Glutamatergic neuron (in vitro differentiated cells): Measurements from ENCODE around the gene DHRS4L2. TPM values are rescaled to one million over a fixed set of nuclear protein-coding genes. Genes with fewer than 3 reads are reported as not detected.
"Not testable (repeated sequence)": the region's sequence is repeated elsewhere in the genome, so short reads cannot be mapped to it uniquely, and the experiment has no call there.

Source experiments
- DNase-seq: peaks from one replicate; pipeline ENCODE4 v3.0.0; 2022
- H3K27ac Mint-ChIP-seq: one replicate; pipeline ENCODE4 v1.8.0; 2020; ENCODE audit warnings: mild to moderate bottlenecking, mixed read lengths, inconsistent platforms; ENCODE audit not compliant: unreplicated experiment
- H3K27me3 Mint-ChIP-seq: one replicate; pipeline ENCODE4 v1.8.0; 2020; ENCODE audit warnings: mild to moderate bottlenecking, moderate library complexity, mixed read lengths, inconsistent platforms; ENCODE audit not compliant: unreplicated experiment
- H3K36me3 Mint-ChIP-seq: one replicate; pipeline ENCODE4 v1.8.0; 2020; ENCODE audit warnings: mild to moderate bottlenecking, mixed read lengths, inconsistent platforms; ENCODE audit not compliant: unreplicated experiment
- H3K4me1 Mint-ChIP-seq: one replicate; pipeline ENCODE4 v1.8.0; 2020; ENCODE audit warnings: mild to moderate bottlenecking, low read depth, mixed read lengths, inconsistent platforms; ENCODE audit not compliant: unreplicated experiment
- H3K4me3 Mint-ChIP-seq: one replicate; pipeline ENCODE4 v1.8.0; 2020; ENCODE audit warnings: mild to moderate bottlenecking, mixed read lengths, inconsistent platforms; ENCODE audit not compliant: unreplicated experiment
- H3K9me3 Mint-ChIP-seq: one replicate; pipeline ENCODE4 v1.8.0; 2020; ENCODE audit warnings: mild to moderate bottlenecking, moderate library complexity, mixed read lengths, inconsistent platforms; ENCODE audit not compliant: unreplicated experiment
- CTCF ChIP-seq: fragments of 200-600 bp; sonication (generic); IDR thresholded peaks from one replicate; pipeline ENCODE4 v1.5.0; 2021; ENCODE audit not compliant: partially characterized antibody, unreplicated experiment
- total RNA-seq: library from RNA; stranded (reverse); fragmentation: NEBNext Ultra II Directional; extraction: Animal tissue kit (Norgen Biotek cat#: 25700); gene quantifications from one replicate; pipeline ENCODE4 v1.2.1, GENCODE V29; 2021; ENCODE audit not compliant: unreplicated experiment

DHRS4L2 gene
- total RNA-seq, 1 donor from 2014 or later = 10.4 TPM

GRCh38 chr14:24036169-24036962 lies 47.6 kb downstream of the DHRS4L2 start:
- peak overlapping the region; percentile 88 for H3K27ac Mint-ChIP-seq
- H3K4me1 Mint-ChIP-seq = peaks cover 4% of the 10 kb centered on the region
- DNase-seq = peak; percentile 83
- peak overlapping the region; percentile 92 for H3K4me3 Mint-ChIP-seq
- peaks cover 7% of the 10 kb centered on the region for H3K9me3 Mint-ChIP-seq
- peak; percentile 60 for TF ChIP-seq CTCF
- H3K36me3 Mint-ChIP-seq = no peaks in the 10 kb centered on the region
- H3K27me3 Mint-ChIP-seq = peaks cover 15% of the 10 kb centered on the region

DNA sequence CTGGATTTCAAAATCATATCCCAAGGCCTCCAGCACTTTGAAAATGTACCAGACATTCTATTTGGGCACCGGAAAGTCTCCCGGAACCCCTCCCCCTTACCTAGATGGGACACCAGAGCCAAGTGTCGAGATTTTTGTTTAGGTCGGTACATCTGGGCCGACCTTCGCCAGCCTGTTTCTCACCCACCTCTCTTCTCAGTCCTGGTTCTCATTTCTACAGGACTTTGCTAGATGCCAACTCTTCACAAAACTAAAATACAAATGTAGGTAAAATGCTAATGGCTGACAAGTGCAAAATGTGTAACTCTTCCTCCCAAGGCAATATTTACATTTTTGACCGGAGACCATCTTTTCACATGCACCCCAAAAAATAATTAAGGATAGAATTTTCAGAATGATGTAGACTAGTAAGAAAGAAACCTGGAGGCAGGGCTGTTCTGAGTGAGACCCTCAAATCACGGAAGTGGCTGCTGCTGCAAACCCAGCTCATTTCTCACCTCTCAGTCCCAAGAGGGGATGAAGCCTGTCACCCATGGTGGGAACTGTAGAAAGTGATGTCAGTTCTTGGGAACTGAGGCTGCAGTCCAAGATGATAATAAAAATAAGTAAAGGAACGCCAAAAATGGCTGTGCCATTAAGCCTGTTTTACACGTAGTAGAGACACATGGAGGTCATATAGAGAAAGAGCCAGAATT lies 48.4 kb downstream of the DHRS4L2 start:
- Mint-ChIP-seq H3K27ac (peak overlapping the region; percentile 88), H3K27me3 (peaks cover 15% of the 10 kb centered on the region), H3K4me3 (peak overlapping the region; percentile 92)
- not testable (repeated sequence) for DNase-seq, H3K36me3 Mint-ChIP-seq, H3K9me3 Mint-ChIP-seq, H3K4me1 Mint-ChIP-seq

DNA sequence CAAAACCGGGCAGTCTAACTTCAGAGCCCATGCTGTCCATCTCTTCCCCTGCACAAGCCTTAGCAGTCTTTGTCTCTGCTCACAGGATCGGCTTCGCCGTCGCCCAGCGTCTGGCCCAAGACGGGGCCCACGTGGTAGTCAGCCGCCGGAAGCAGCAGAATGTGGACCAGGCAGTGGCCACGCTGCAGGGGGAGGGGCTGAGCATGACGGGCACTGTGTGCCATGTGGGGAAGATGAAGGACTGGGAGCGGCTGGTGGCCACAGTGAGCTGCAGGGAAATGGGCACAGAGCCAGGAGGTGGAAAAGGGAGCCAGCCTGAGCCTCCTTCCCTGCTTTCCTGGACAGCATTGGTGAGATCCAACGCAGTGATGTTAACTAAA lies 48.9 kb downstream of the DHRS4L2 start:
- no peak overlapping the region for H3K27ac Mint-ChIP-seq
- H3K4me1 Mint-ChIP-seq = peaks cover 5% of the 10 kb centered on the region
- TF ChIP-seq CTCF = no peak
- H3K9me3 Mint-ChIP-seq = peaks cover 7% of the 10 kb centered on the region
- DNase-seq = no peak
- H3K27me3 Mint-ChIP-seq = peaks cover 15% of the 10 kb centered on the region
- H3K4me3 Mint-ChIP-seq = no peak overlapping the region
- H3K36me3 Mint-ChIP-seq = no peaks in the 10 kb centered on the region

DNA sequence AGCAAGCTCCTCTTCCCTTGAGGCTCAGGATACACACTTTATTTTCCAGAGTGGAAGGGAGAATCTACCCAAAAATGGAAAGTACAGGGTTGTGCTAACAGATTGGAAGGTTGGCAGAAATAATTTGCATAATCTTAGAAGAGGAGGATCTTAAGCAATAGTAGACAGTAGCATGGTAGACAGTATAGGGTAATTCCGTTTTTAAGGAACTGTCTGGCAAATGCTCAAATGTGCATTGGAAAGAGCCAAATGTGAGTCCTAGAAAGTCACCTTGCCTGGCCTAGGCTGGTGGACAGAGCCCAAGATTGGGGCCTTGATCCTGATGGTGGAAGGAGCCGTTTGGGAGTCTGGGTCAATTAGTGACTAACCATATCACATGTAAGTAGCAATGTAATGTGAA lies 50.0 kb downstream of the DHRS4L2 start:
- no peak overlapping the region for H3K27ac Mint-ChIP-seq
- H3K9me3 Mint-ChIP-seq = peaks cover 7% of the 10 kb centered on the region
- DNase-seq = no peak
- peaks cover 15% of the 10 kb centered on the region for H3K27me3 Mint-ChIP-seq
- no peak for TF ChIP-seq CTCF
- no peak overlapping the region for H3K4me3 Mint-ChIP-seq
- H3K36me3 Mint-ChIP-seq = no peaks in the 10 kb centered on the region
- H3K4me1 Mint-ChIP-seq = peaks cover 8% of the 10 kb centered on the region

DNA sequence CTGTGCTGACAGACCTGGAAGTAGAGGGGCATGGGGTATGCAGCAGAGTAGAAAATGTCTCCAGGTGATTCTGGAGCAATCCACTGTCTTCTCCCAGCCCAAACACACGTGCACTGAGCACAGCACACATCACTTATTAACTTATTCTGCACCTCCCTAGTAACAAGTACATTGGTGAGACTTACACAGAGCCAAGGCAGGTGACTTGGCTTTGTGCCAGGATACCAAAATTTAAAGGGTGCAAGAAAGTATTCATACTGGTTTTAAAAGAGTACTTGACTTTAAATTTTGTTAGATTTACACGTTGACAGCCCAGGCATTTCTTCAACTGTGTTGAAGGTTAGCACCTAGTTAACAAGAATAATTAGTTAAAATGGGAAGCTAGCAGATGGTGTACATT lies 52.0 kb downstream of the DHRS4L2 start:
- H3K9me3 Mint-ChIP-seq = peaks cover 5% of the 10 kb centered on the region

More for the DNA sequence above, 52.0 kb downstream of the DHRS4L2 start:
- no peak overlapping the region for H3K27ac Mint-ChIP-seq
- DNase-seq = no peak
- H3K36me3 Mint-ChIP-seq = no peaks in the 10 kb centered on the region
- peaks cover 15% of the 10 kb centered on the region for H3K27me3 Mint-ChIP-seq
- no peak for TF ChIP-seq CTCF
- H3K4me3 Mint-ChIP-seq = no peak overlapping the region
- peaks cover 8% of the 10 kb centered on the region for H3K4me1 Mint-ChIP-seq
